DND-41 (cell line): ENCODE data around the gene NAALADL1.

Experiments used
- CTCF ChIP-seq: IDR thresholded peaks from 2 replicates; pipeline ENCODE4 v1.5.1; 2012; ENCODE audit warnings: borderline replicate concordance, low read length, moderate library complexity, mild to moderate bottlenecking; ENCODE audit not compliant: poor library complexity, severe bottlenecking; ENCODE audit errors: extremely low read depth
- EZH2 ChIP-seq: IDR thresholded peaks from 3 replicates; pipeline ENCODE4 v1.6.1; 2012; ENCODE audit warnings: borderline replicate concordance, low read depth, mild to moderate bottlenecking, moderate library complexity, low read length, inconsistent platforms; ENCODE audit not compliant: severe bottlenecking

GRCh38 chr11:65057526-65057925, 827 bp downstream of the NAALADL1 start:
- no peak for TF ChIP-seq CTCF
- no peak for TF ChIP-seq EZH2
